Cardiac septum (tissue), 1 donor: ENCODE results near the gene CLPSL1. TPM values are rescaled to one million over a fixed set of nuclear protein-coding genes. Genes with fewer than 3 reads are reported as not detected.

Experiments used
- DNase-seq: peaks from one replicate; pipeline ENCODE4 v3.0.0-alpha.2; 2020; ENCODE audit warnings: low spot score
- intact Hi-C: fragments of 100-400 bp; cut with DNase I; formaldehyde crosslinking; loops from one replicate; pipeline ENCODE4 v1.14.0; 2022
- total RNA-seq: library from RNA; stranded (reverse); fragmentation: NEBNext Ultra II Directional; extraction: Animal tissue kit (Norgen Biotek cat#: 25700); gene quantifications from one replicate; pipeline ENCODE4 v1.2.1, GENCODE V29; 2021
- donor health status: DM: no; HTN: no; CAD: no.

The CLPSL1 gene
- total RNA-seq, 1 donor from 2014 or later: not detected

- intact Hi-C loops: no loop called here
- no peak for DNase-seq
Measured at GRCh38 chr6:35755278-35755924, 25.4 kb upstream of the CLPSL1 start.

GRCh38 chr6:35757456-35758123 is 23.2 kb upstream of the CLPSL1 start:
- intact Hi-C loops: no loop called here
- DNase-seq: no peak

- DNase-seq: no peak
- intact Hi-C loops: no loop called here
Measured at GRCh38 chr6:35759426-35759825, 21.4 kb upstream of the CLPSL1 start.

GRCh38 chr6:35765739-35766138 is 15.1 kb upstream of the CLPSL1 start:
- intact Hi-C loops: no loop called here
- DNase-seq: no peak

- intact Hi-C loops: no loop called here
Measured at GRCh38 chr6:35769211-35769610, 11.6 kb upstream of the CLPSL1 start.

GRCh38 chr6:35771343-35771627 is 9.5 kb upstream of the CLPSL1 start:
- intact Hi-C loops: no loop called here
- DNase-seq: no peak

More at GRCh38 chr6:35769211-35769610, 11.6 kb upstream of the CLPSL1 start:
- DNase-seq: no peak

- intact Hi-C loops: no loop called here
- DNase-seq: peak; percentile 12
Measured at GRCh38 chr6:35774116-35774794, 6.6 kb upstream of the CLPSL1 start.

- intact Hi-C loops: no loop called here
Measured at GRCh38 chr6:35775031-35775430, 5.8 kb upstream of the CLPSL1 start.

GRCh38 chr6:35776364-35777215 is 4.2 kb upstream of the CLPSL1 start, which contains the start of gene CLPSL2:
Gene CLPSL2 (plus strand): TSS chr6:35776598. CDS start chr6:35776619, 21 bp downstream.
- peak; percentile 70 for DNase-seq
- intact Hi-C loops: no loop called here

More at GRCh38 chr6:35775031-35775430, 5.8 kb upstream of the CLPSL1 start:
- peak; percentile 12 for DNase-seq

- intact Hi-C loops: no loop called here
- no peak for DNase-seq
Measured at GRCh38 chr6:35777356-35778102, 3.3 kb upstream of the CLPSL1 start.

GRCh38 chr6:35778437-35778836 is 2.4 kb upstream of the CLPSL1 start:
- intact Hi-C loops: no loop called here
- DNase-seq: no peak

- no peak for DNase-seq
- intact Hi-C loops: no loop called here
Measured at GRCh38 chr6:35781290-35781689, 471 bp downstream of the CLPSL1 start.

GRCh38 chr6:35782424-35782823 is 1.6 kb downstream of the CLPSL1 start:
- intact Hi-C loops: no loop called here
- DNase-seq: no peak

- intact Hi-C loops: no loop called here
- no peak for DNase-seq
Measured at GRCh38 chr6:35784200-35784599, 3.4 kb downstream of the CLPSL1 start.

GRCh38 chr6:35786272-35786671 is 5.5 kb downstream of the CLPSL1 start:
- intact Hi-C loops: no loop called here

GRCh38 chr6:35786810-35787209 is 6.0 kb downstream of the CLPSL1 start:
- intact Hi-C loops: loop anchor here (1.0 kb wide), 1 partner anchor 11 kb away; no protein-coding TSS in a partner anchor
- no peak for DNase-seq

More at GRCh38 chr6:35786272-35786671, 5.5 kb downstream of the CLPSL1 start:
- DNase-seq: no peak

GRCh38 chr6:35787266-35788218 is 6.7 kb downstream of the CLPSL1 start:
- no peak for DNase-seq
- intact Hi-C loops: loop anchor here (1.0 kb wide), 1 partner anchor 11 kb away; no protein-coding TSS in a partner anchor

GRCh38 chr6:35788423-35788982 is 7.7 kb downstream of the CLPSL1 start:
- intact Hi-C loops: no loop called here
- DNase-seq: no peak
